Astrocyte (in vitro differentiated cells and primary cell): Measurements from ENCODE around the gene FES.

Source experiments
- CTCF ChIP-seq: IDR thresholded peaks from 2 replicates; pipeline ENCODE4 v1.5.1; 2011; ENCODE audit warnings: low read depth, mild to moderate bottlenecking, inconsistent platforms, low read length, moderate library complexity; ENCODE audit not compliant: insufficient read depth
- EZH2 ChIP-seq: IDR thresholded peaks from 2 replicates; pipeline ENCODE4 v1.6.1; 2012; ENCODE audit warnings: mild to moderate bottlenecking, low read length, inconsistent platforms; ENCODE audit not compliant: insufficient read depth

- TF ChIP-seq CTCF (no peak), EZH2 (no peak)
Measured at GRCh38 chr15:90916461-90916860, 32.2 kb downstream of the FES start.
